ENCODE data around the gene ZMYND8.

Gene ZMYND8

GRCh38 chr20:47346172-47346571 lies 10.3 kb downstream of the ZMYND8 start:
- TF ChIP-seq CTCF (IDR thresholded peaks at IDR 0.05): no peak

GRCh38 chr20:47345214-47345613 lies 11.3 kb downstream of the ZMYND8 start:
- TF ChIP-seq CTCF (IDR thresholded peaks at IDR 0.05): no peak

GRCh38 chr20:47343007-47343472 lies 13.5 kb downstream of the ZMYND8 start:
- TF ChIP-seq CTCF (IDR thresholded peaks at IDR 0.05): no peak

GRCh38 chr20:47338131-47338628 lies 18.3 kb downstream of the ZMYND8 start:
- TF ChIP-seq CTCF (IDR thresholded peaks at IDR 0.05): no peak

GRCh38 chr20:47337413-47337812 lies 19.1 kb downstream of the ZMYND8 start:
- no peak for TF ChIP-seq CTCF (IDR thresholded peaks at IDR 0.05)

GRCh38 chr20:47336129-47336754 lies 20.3 kb downstream of the ZMYND8 start:
- TF ChIP-seq CTCF (IDR thresholded peaks at IDR 0.05): no peak

- no peak for TF ChIP-seq CTCF (IDR thresholded peaks at IDR 0.05)
These were observed 21.0 kb downstream of the ZMYND8 start for GRCh38 chr20:47335251-47336128.
